Myocyte (in vitro differentiated cells): ENCODE data around the gene SLC5A11. TPM values are rescaled to one million over a fixed set of nuclear protein-coding genes. Genes with fewer than 3 reads are reported as not detected.

ENCODE experiments used
- total RNA-seq: library from RNA; depleted of rRNA; stranded (reverse); fragments of >200 nt; gene quantifications from 2 replicates; pipeline ENCODE4 v1.2.3, GENCODE V29; 2014

The SLC5A11 gene
- total RNA-seq, 1 donor from 2014 or later = not detected

Other genes with a start within 250 kb of the SLC5A11 start
- 15.0 and 18.0 TPM in 2 replicates for gene TNRC6A, start 116.3 kb upstream of the SLC5A11 start, total RNA-seq
- gene ARHGAP17, start 169.4 kb downstream of the SLC5A11 start, total RNA-seq = 19.2 and 23.7 TPM in 2 replicates